K562 (cell line): ENCODE measurements around the gene ZNF584. TPM values are rescaled to one million over a fixed set of nuclear protein-coding genes. Genes with fewer than 3 reads are reported as not detected.

Experiments used
- BRD4 ChIP-seq: fragments of 200-600 bp; sonication (generic); IDR thresholded peaks from 2 replicates; pipeline ENCODE4 v1.6.1; 2017; ENCODE audit warnings: inconsistent platforms
- CEBPB ChIP-seq: fragments of 450-650 bp; IDR thresholded peaks from 2 replicates; pipeline ENCODE4 v1.6.1; 2016; ENCODE audit warnings: missing genetic modification characterization, missing compliant biosample characterization
- CREB1 ChIP-seq, 2 experiments: sonication (generic) in 1 of 2; formaldehyde crosslinking in 1 of 2; IDR thresholded peaks; 2 replicates each; pipeline versions ENCODE4 v1.6.1 to v1.8.0; 2012 to 2022; ENCODE audit warnings: inconsistent platforms in 1 of 2, mild to moderate bottlenecking in 1 of 2, missing genetic modification reagents in 1 of 2, moderate library complexity in 1 of 2
- E2F3 ChIP-seq: fragments of 250-450 bp; sonication (Bioruptor Pico); IDR thresholded peaks from 2 replicates; pipeline ENCODE4 v1.4.0; 2020; ENCODE audit warnings: mild to moderate bottlenecking
- EZH2 ChIP-seq: IDR thresholded peaks from 2 replicates; pipeline ENCODE4 v1.6.1; 2012; ENCODE audit warnings: low read depth, mild to moderate bottlenecking, inconsistent platforms, low read length, borderline replicate concordance
- FOXJ2 ChIP-seq: fragments of 200-800 bp; sonication (Bioruptor generic); IDR thresholded peaks from 2 replicates; pipeline ENCODE4 v1.6.1; 2016; ENCODE audit warnings: missing genetic modification characterization, missing compliant biosample characterization
- JUNB ChIP-seq: fragments of 450-650 bp; formaldehyde crosslinking; conservative IDR thresholded peaks from 2 replicates; pipeline ENCODE4 v1.4.0; 2020; ENCODE audit warnings: mild to moderate bottlenecking
- MAZ ChIP-seq, 2 experiments: fragments of 450-650 bp in 1 of 2; sonication (generic) in 1 of 2; formaldehyde crosslinking; IDR thresholded peaks in 1 of 2; conservative IDR thresholded peaks in 1 of 2; 2 replicates each; pipeline versions ENCODE4 v1.4.0 to v1.5.0; 2020; ENCODE audit warnings: mild to moderate bottlenecking in 1 of 2, missing genetic modification reagents in 1 of 2
- MEIS2 ChIP-seq: fragments of 450-650 bp; IDR thresholded peaks from 2 replicates; pipeline ENCODE4 v1.6.1; 2014; ENCODE audit warnings: mild to moderate bottlenecking; ENCODE audit not compliant: partially characterized antibody
- NR3C1 ChIP-seq: sonication (generic); formaldehyde crosslinking; IDR thresholded peaks from 2 replicates; pipeline ENCODE4 v1.8.1; 2022; ENCODE audit warnings: missing genetic modification reagents
- PCBP2 ChIP-seq: fragments of 200-400 bp; formaldehyde crosslinking; IDR thresholded peaks from 2 replicates; pipeline ENCODE4 v1.6.1; 2018; ENCODE audit warnings: low read length, low read depth, mild to moderate bottlenecking, moderate library complexity; ENCODE audit not compliant: poor library complexity, severe bottlenecking
- PTTG1 ChIP-seq: fragments of 450-650 bp; IDR thresholded peaks from 2 replicates; pipeline ENCODE4 v1.6.1; 2016; ENCODE audit warnings: low read depth, mild to moderate bottlenecking, missing genetic modification characterization, missing compliant biosample characterization
- STAT5B ChIP-seq: fragments of 250-450 bp; sonication (Bioruptor Pico); IDR thresholded peaks from 2 replicates; pipeline ENCODE4 v1.8.0; 2021; ENCODE audit warnings: mild to moderate bottlenecking, inconsistent platforms
- TCF7 ChIP-seq: sonication (generic); IDR thresholded peaks from 2 replicates; pipeline ENCODE4 v1.6.1; 2016; ENCODE audit warnings: antibody characterized with exemption, borderline replicate concordance
- TEAD1 ChIP-seq, 2 experiments: fragments of 450-650 bp in 1 of 2; sonication (generic) in 1 of 2; formaldehyde crosslinking; IDR thresholded peaks; 2 replicates each; pipeline versions ENCODE4 v1.4.0 to v1.8.0; 2020 to 2022; ENCODE audit warnings: mild to moderate bottlenecking in 2 of 2, missing genetic modification reagents in 1 of 2
- YY1 ChIP-seq, 3 experiments: IDR thresholded peaks; 2 replicates each; pipeline ENCODE4 v1.6.1; 2011; ENCODE audit warnings: low read length in 2 of 3, mild to moderate bottlenecking in 2 of 3, moderate library complexity in 2 of 3, borderline replicate concordance in 1 of 3, control low read depth in 1 of 3, low read depth in 1 of 3; ENCODE audit not compliant: insufficient read depth in 3 of 3, insufficient replicate concordance in 2 of 3, control insufficient read depth in 1 of 3, insufficient read length in 1 of 3; ENCODE audit errors: extremely low read depth in 1 of 3
- ZNF436 ChIP-seq: fragments of 250-450, 450-650 bp; sonication (Bioruptor Pico); formaldehyde crosslinking; IDR thresholded peaks from 2 replicates; pipeline ENCODE4 v1.7.0; 2020; ENCODE audit warnings: mild to moderate bottlenecking
- ZNF77 ChIP-seq: fragments of 250-450 bp; sonication (Bioruptor Pico); IDR thresholded peaks from 2 replicates; pipeline ENCODE4 v1.5.0; 2020
- ZNF778 ChIP-seq: fragments of 450-650 bp; formaldehyde crosslinking; IDR thresholded peaks from 2 replicates; pipeline ENCODE4 v1.4.0; 2020; ENCODE audit warnings: mild to moderate bottlenecking, moderate library complexity
- polyA plus RNA-seq, 8 experiments: library from polyadenylated mRNA; depleted of rRNA in 4 of 8; stranded (reverse) in 5 of 8; unstranded in 3 of 8; fragments of >200 nt; fragmentation: Nextera tagmentation in 2 of 8; fragmentation: Illumina TruSeq in 1 of 8; extraction: Ambion mirVana in 2 of 8; extraction: Trizol in 1 of 8; gene quantifications; 2 replicates each; pipeline versions ENCODE4 v1.2.1 to v1.2.3, GENCODE V29; 2011 to 2014; ENCODE audit warnings: inconsistent platforms in 1 of 8, missing spikeins in 1 of 8
- total RNA-seq, 7 experiments: library from RNA; depleted of rRNA in 6 of 7; stranded (reverse); fragments of >200 nt in 6 of 7; fragmentation: Illumina TruSeq in 2 of 7; extraction: Trizol in 2 of 7; gene quantifications; 2 replicates each; pipeline versions ENCODE4 v1.2.1 to v1.2.3, GENCODE V29; 2011 to 2021; ENCODE audit warnings: low replicate concordance in 1 of 7
- TF ChIP-seq, protein P1 (sequence below): conservative IDR thresholded peaks from 2 replicates; pipeline ENCODE4 v1.6.1; 2011; ENCODE audit warnings: low read depth, mild to moderate bottlenecking, low read length; ENCODE audit not compliant: control insufficient read depth
- TF ChIP-seq, protein P2 (sequence below): sonication (generic); formaldehyde crosslinking; IDR thresholded peaks from 2 replicates; pipeline ENCODE4 v1.8.1; 2023; ENCODE audit warnings: mild to moderate bottlenecking, missing genetic modification reagents, moderate library complexity
- TF ChIP-seq, protein P3 (sequence below): fragments of 450-650 bp; IDR thresholded peaks from 2 replicates; pipeline ENCODE4 v1.7.1; 2018; ENCODE audit warnings: mild to moderate bottlenecking, low read depth; ENCODE audit not compliant: partially characterized antibody

ZNF584 gene
- total and polyA plus RNA-seq, 9 of the 15 experiments (the other 6 are each of a cell fraction or from before 2014, with no cell fraction given): 5.8 to 43.4 (median 24.6) TPM

DNA sequence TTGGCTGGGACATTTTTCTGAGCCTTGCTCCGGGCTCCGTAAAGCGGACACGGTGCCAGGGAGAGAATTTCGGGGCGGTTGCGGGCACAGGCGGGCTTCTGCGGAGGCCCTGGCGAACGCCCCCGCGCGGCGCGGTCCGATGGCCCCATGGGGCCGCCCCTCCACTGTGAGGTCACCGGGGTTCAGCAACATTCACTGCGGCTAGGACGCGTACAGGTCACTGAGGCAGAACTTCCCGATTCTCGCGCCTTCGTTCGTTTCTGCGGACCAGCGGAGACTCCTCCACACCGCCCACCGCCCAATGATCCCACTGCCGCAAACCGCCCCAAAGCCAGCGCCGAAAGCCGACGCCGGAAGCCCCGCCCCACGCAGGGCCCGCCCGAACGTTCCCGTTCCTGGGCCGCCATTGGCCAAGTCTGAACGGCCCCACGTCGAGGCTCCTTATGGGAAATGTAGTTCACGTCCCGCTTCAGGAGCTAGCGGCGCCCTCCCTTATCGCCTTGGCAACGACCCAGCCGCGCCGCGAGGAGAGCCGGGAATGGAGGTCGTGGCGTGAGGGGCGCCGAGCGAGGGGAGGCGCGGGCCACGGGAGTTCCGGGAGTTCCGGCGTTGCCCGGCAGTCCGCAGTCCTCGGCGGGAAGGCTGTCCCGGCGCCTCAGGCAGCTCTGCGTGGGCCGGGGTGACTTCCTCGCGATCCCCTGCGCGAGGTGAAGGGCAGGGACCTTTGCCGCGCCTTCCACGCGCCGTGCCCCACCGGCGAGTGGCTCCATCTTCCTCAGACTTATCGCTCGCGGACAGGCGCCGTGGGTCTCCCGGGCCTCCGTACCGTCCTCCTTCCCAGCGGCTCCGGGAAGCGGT is at the start of gene ZNF584 (continued):
- TF ChIP-seq EZH2 (no peak), STAT5B (CRISPR knock-in tag) (no peak), BRD4 (0 out of 2 replicates have a peak, but pooled peaks have one; percentile 5), CEBPB (tag) (no peak), ZNF77 (CRISPR knock-in tag) (no peak), PTTG1 (tag) (no peak), E2F3 (CRISPR knock-in tag) (no peak), MAZ (CRISPR knock-in tag; conservative IDR thresholded peaks at IDR 0.05 in 1 of 2, IDR thresholded peaks at IDR 0.05 in 1 of 2) (peak; percentile 90), YY1 (IDR thresholded peaks at IDR 0.05; ENCODE audit: borderline replicate concordance in 1 of 3, control insufficient read depth in 1 of 3, extremely low read depth in 1 of 3, insufficient read depth in 3 of 3, insufficient read length in 1 of 3, insufficient replicate concordance in 2 of 3, low read depth in 1 of 3, low read length in 2 of 3) (peak; percentile 24 to 76 (median 71)), ZNF436 (no peak), PCBP2 (no peak), TEAD1 (CRISPR knock-in tag; IDR thresholded peaks at IDR 0.05) (no peak; a peak in 1 of 4 replicates), MEIS2 (peak; percentile 33), FOXJ2 (tag) (no peak), JUNB (CRISPR knock-in tag) (no peak), ZNF778 (no peak), TCF7 (0 out of 2 replicates have a peak, but pooled peaks have one; percentile 10), NR3C1 (CRISPR knock-in tag) (no peak), CREB1 (IDR thresholded peaks at IDR 0.05) (peak; percentile 66), CREB1 (CRISPR knock-in tag; IDR thresholded peaks at IDR 0.05) (peak; percentile 77; the same call in 1 of the 2 replicates)
- TF ChIP-seq, protein P1, sequence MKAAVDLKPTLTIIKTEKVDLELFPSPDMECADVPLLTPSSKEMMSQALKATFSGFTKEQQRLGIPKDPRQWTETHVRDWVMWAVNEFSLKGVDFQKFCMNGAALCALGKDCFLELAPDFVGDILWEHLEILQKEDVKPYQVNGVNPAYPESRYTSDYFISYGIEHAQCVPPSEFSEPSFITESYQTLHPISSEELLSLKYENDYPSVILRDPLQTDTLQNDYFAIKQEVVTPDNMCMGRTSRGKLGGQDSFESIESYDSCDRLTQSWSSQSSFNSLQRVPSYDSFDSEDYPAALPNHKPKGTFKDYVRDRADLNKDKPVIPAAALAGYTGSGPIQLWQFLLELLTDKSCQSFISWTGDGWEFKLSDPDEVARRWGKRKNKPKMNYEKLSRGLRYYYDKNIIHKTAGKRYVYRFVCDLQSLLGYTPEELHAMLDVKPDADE: peak; percentile 58
- TF ChIP-seq, protein P2, sequence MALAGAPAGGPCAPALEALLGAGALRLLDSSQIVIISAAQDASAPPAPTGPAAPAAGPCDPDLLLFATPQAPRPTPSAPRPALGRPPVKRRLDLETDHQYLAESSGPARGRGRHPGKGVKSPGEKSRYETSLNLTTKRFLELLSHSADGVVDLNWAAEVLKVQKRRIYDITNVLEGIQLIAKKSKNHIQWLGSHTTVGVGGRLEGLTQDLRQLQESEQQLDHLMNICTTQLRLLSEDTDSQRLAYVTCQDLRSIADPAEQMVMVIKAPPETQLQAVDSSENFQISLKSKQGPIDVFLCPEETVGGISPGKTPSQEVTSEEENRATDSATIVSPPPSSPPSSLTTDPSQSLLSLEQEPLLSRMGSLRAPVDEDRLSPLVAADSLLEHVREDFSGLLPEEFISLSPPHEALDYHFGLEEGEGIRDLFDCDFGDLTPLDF (CRISPR knock-in tag): peak; percentile 75; the same call in 1 of the 2 replicates
- TF ChIP-seq, protein P3, sequence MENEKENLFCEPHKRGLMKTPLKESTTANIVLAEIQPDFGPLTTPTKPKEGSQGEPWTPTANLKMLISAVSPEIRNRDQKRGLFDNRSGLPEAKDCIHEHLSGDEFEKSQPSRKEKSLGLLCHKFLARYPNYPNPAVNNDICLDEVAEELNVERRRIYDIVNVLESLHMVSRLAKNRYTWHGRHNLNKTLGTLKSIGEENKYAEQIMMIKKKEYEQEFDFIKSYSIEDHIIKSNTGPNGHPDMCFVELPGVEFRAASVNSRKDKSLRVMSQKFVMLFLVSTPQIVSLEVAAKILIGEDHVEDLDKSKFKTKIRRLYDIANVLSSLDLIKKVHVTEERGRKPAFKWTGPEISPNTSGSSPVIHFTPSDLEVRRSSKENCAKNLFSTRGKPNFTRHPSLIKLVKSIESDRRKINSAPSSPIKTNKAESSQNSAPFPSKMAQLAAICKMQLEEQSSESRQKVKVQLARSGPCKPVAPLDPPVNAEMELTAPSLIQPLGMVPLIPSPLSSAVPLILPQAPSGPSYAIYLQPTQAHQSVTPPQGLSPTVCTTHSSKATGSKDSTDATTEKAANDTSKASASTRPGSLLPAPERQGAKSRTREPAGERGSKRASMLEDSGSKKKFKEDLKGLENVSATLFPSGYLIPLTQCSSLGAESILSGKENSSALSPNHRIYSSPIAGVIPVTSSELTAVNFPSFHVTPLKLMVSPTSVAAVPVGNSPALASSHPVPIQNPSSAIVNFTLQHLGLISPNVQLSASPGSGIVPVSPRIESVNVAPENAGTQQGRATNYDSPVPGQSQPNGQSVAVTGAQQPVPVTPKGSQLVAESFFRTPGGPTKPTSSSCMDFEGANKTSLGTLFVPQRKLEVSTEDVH: no peak
